A549 (cell line): ENCODE measurements around the gene GM2A.

Experiments used
- CBX8 ChIP-seq: fragments of 200-600 bp; sonication (generic); IDR thresholded peaks from 2 replicates; pipeline ENCODE4 v1.6.1; 2016
- CTCF ChIP-seq: fragments of >200 bp; sonication (Bioruptor Twin); formaldehyde crosslinking; IDR thresholded peaks from 3 replicates; pipeline ENCODE4 v1.5.1; 2016
- EHMT2 ChIP-seq: fragments of 200-600 bp; sonication (generic); IDR thresholded peaks from 2 replicates; pipeline ENCODE4 v1.6.1; 2016; ENCODE audit warnings: antibody characterized with exemption, low read depth, mild to moderate bottlenecking, moderate library complexity
- EP300 ChIP-seq, 2 experiments: fragments of >200 bp; sonication (Bioruptor Twin); formaldehyde crosslinking; IDR thresholded peaks; 2 replicates in 1 of 2; 3 replicates in 1 of 2; pipeline ENCODE4 v1.6.1; 2016 to 2017
- ESRRA ChIP-seq: fragments of 150-350 bp; IDR thresholded peaks from 2 replicates; pipeline ENCODE4 v1.6.1; 2014; ENCODE audit warnings: mild to moderate bottlenecking, low read length, borderline replicate concordance
- HDAC2 ChIP-seq: fragments of 200-600 bp; sonication (generic); IDR thresholded peaks from 2 replicates; pipeline ENCODE4 v1.6.1; 2016
- HOXA7 ChIP-seq: fragments of 250-450 bp; sonication (Bioruptor Pico); IDR thresholded peaks from 2 replicates; pipeline ENCODE4 v1.5.0; 2020; ENCODE audit warnings: mild to moderate bottlenecking, moderate library complexity
- JUN ChIP-seq, 2 experiments: fragments of >200 bp; sonication (Bioruptor Twin); formaldehyde crosslinking; IDR thresholded peaks; 2 replicates in 1 of 2; 3 replicates in 1 of 2; pipeline ENCODE4 v1.6.1; 2016 to 2017
- JUNB ChIP-seq: fragments of >200 bp; sonication (Bioruptor Twin); formaldehyde crosslinking; IDR thresholded peaks from 2 replicates; pipeline ENCODE4 v1.6.1; 2016
- MAFK ChIP-seq: fragments of 450-650 bp; IDR thresholded peaks from 2 replicates; pipeline ENCODE4 v1.6.1; 2014; ENCODE audit not compliant: partially characterized antibody
- NFE2L2 ChIP-seq: fragments of 150-350 bp; conservative IDR thresholded peaks from 2 replicates; pipeline ENCODE4 v1.6.1; 2014; ENCODE audit warnings: low read length
- POLR2A ChIP-seq: IDR thresholded peaks from 2 replicates; pipeline ENCODE4 v1.6.1; 2012; ENCODE audit warnings: mild to moderate bottlenecking, low read length
- REST ChIP-seq: fragments of 200-600 bp; sonication (generic); IDR thresholded peaks from 2 replicates; pipeline ENCODE4 v1.6.1; 2016; ENCODE audit warnings: antibody characterized with exemption, mild to moderate bottlenecking, moderate library complexity
- SMC3 ChIP-seq: fragments of >200 bp; sonication (Bioruptor Twin); formaldehyde crosslinking; IDR thresholded peaks from 3 replicates; pipeline ENCODE4 v1.6.1; 2018; ENCODE audit warnings: inconsistent platforms

DNA sequence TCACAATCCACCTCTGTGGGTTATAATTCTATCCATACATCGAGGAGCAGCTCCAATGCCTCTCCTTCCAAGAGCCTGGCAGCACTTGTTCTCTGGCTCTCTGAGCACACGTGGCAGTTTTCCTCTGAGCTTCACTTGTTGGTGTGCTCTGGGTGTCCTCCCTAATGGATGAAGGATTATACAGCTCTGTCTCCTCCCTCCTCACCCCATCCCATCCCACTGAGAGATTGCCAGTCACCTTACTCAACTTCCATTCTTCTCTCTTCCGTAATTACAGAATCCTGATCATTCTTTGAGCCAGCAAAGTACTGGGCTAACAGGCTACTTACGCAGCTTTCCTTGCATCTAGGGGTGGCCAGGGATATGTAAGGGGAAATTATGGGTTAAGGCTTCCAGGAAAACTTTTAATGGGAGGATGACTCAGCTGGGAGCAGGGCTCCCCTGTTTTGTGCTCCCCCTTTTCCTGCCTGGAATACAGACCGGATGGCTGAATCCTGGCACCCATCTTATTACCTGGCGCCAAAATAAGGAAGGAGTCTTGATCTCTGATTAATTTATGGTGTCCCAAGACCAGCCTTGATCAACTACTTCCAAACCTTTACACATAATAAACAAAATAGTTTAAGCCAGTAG, 22.8 kb upstream of the GM2A start:
- no peak for TF ChIP-seq CTCF
- no peak for TF ChIP-seq CBX8
- no peak for TF ChIP-seq HOXA7 (CRISPR knock-in tag)
- TF ChIP-seq EP300 (IDR thresholded peaks at IDR 0.05) = no peak
- no peak for TF ChIP-seq EHMT2
- TF ChIP-seq POLR2A = no peak
- TF ChIP-seq HDAC2 = no peak
- TF ChIP-seq SMC3 = no peak
- no peak for TF ChIP-seq REST
- TF ChIP-seq JUN (IDR thresholded peaks at IDR 0.05) = no peak
- no peak for TF ChIP-seq NFE2L2
- no peak for TF ChIP-seq JUNB
- no peak for TF ChIP-seq MAFK
- no peak for TF ChIP-seq ESRRA
